Body of pancreas (tissue), 4 donors: ENCODE data around the gene ABCC8.

Source experiments
- POLR2A ChIP-seq, 3 donors: fragments of 450-650 bp; IDR thresholded peaks; one replicate each; pipeline ENCODE4 v1.6.1; 2016; ENCODE audit warnings: antibody characterized with exemption in 3 of 3, mild to moderate bottlenecking in 2 of 3
- TF ChIP-seq, protein P1 (sequence below), 7 experiments: fragments of 450-650 bp in 4 of 7; fragments of 200-600 bp in 3 of 7; sonication (generic) in 3 of 7; IDR thresholded peaks; one replicate each; pipeline ENCODE4 v1.5.1; 2016 to 2019; ENCODE audit warnings: antibody characterized with exemption in 7 of 7

DNA sequence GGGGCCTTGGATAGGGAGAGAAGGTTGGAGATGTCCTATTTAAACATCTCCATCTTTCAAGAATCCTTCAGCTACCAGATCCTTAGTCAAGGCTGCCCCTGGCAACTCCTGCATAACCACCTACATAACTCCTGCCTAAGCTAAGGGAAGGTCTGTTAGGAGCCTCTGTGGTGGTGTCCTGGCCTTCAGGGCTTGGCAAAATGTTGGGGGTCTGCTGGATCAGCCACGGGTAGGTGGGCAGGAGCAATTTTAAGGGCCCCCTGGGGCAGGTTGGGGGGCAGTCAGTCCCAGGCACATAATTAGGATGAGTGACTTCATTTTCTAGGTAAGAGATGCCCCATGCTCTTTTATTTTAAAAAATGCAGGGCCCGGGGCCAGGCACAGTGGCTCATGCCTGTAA is 41.7 kb upstream of the ABCC8 start:
- TF ChIP-seq, protein P1, sequence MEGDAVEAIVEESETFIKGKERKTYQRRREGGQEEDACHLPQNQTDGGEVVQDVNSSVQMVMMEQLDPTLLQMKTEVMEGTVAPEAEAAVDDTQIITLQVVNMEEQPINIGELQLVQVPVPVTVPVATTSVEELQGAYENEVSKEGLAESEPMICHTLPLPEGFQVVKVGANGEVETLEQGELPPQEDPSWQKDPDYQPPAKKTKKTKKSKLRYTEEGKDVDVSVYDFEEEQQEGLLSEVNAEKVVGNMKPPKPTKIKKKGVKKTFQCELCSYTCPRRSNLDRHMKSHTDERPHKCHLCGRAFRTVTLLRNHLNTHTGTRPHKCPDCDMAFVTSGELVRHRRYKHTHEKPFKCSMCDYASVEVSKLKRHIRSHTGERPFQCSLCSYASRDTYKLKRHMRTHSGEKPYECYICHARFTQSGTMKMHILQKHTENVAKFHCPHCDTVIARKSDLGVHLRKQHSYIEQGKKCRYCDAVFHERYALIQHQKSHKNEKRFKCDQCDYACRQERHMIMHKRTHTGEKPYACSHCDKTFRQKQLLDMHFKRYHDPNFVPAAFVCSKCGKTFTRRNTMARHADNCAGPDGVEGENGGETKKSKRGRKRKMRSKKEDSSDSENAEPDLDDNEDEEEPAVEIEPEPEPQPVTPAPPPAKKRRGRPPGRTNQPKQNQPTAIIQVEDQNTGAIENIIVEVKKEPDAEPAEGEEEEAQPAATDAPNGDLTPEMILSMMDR (IDR thresholded peaks at IDR 0.05): no peak
- TF ChIP-seq POLR2A (IDR thresholded peaks at IDR 0.05): no peak
